Activated T-helper 1 cell treated with anti-CD3 and anti-CD28 coated beads, Interleukin-12 subunit alpha, Interleukin-12 subunit beta, Interleukin-2, Interleukin-4 antibody, amounts not matched to agents 30 ng/mL and 10 ng/mL and 1 ng/mL, durations not matched to agents 14 hours and 24 hours and 36 hours (primary cell): ENCODE results near the gene RNASE13. TPM values are rescaled to one million over a fixed set of nuclear protein-coding genes. Genes with fewer than 3 reads are reported as not detected.

Experiments used
- DNase-seq: peaks from one replicate; pipeline ENCODE4 v3.0.0; 2021; ENCODE audit warnings: low spot score
- H3K27ac Mint-ChIP-seq: one replicate; pipeline ENCODE4 v1.8.0; 2021; ENCODE audit warnings: mild to moderate bottlenecking, mixed read lengths
- H3K27me3 Mint-ChIP-seq: one replicate; pipeline ENCODE4 v1.8.0; 2022; ENCODE audit warnings: mild to moderate bottlenecking, moderate library complexity, mixed read lengths; ENCODE audit not compliant: insufficient read depth
- H3K36me3 Mint-ChIP-seq: one replicate; pipeline ENCODE4 v1.8.0; 2021; ENCODE audit warnings: low read depth, mixed read lengths
- H3K4me1 Mint-ChIP-seq: one replicate; pipeline ENCODE4 v1.8.0; 2021; ENCODE audit warnings: low read depth, mixed read lengths
- H3K4me3 Mint-ChIP-seq: one replicate; pipeline ENCODE4 v1.8.0; 2021; ENCODE audit warnings: mild to moderate bottlenecking, moderate library complexity, mixed read lengths
- H3K9me3 Mint-ChIP-seq: one replicate; pipeline ENCODE4 v1.8.0; 2021; ENCODE audit warnings: mixed read lengths
- intact Hi-C: fragments of 100-400 bp; cut with micrococcal nuclease; formaldehyde crosslinking; loops from one replicate; pipeline ENCODE4 v1.15.1; 2024
- total RNA-seq: library from RNA; stranded (reverse); gene quantifications from 2 replicates; pipeline ENCODE4 v1.2.3, GENCODE V29; 2022

RNASE13 gene
- total RNA-seq, 1 donor from 2014 or later: not detected

- no peak for DNase-seq
- Mint-ChIP-seq H3K36me3 (no peaks in the 10 kb centered on the region), H3K27ac (no peak overlapping the region), H3K4me1 (peaks cover 32% of the 10 kb centered on the region), H3K9me3 (no peaks in the 10 kb centered on the region), H3K4me3 (peak overlapping the region; percentile 70), H3K27me3 (peaks cover 63% of the 10 kb centered on the region)
- intact Hi-C loops: no loop called here
Measured at GRCh38 chr14:21071225-21072030, 36.8 kb upstream of the RNASE13 start.

GRCh38 chr14:21070610-21071224, 36.1 kb upstream of the RNASE13 start:
- Mint-ChIP-seq H3K4me1 (peaks cover 32% of the 10 kb centered on the region), H3K36me3 (no peaks in the 10 kb centered on the region), H3K27me3 (peaks cover 66% of the 10 kb centered on the region), H3K9me3 (no peaks in the 10 kb centered on the region), H3K4me3 (peak overlapping the region; percentile 70), H3K27ac (no peak overlapping the region)
- no peak for DNase-seq
- intact Hi-C loops: no loop called here

- intact Hi-C loops: no loop called here
- Mint-ChIP-seq H3K4me1 (peaks cover 32% of the 10 kb centered on the region), H3K27me3 (peaks cover 70% of the 10 kb centered on the region), H3K4me3 (peak within 1 kb of the TSS; percentile 70), H3K27ac (no peak within 1 kb of the TSS), H3K36me3 (no peaks in the 10 kb centered on the region), H3K9me3 (no peaks in the 10 kb centered on the region)
- no peak for DNase-seq
Measured at GRCh38 chr14:21070083-21070609, 35.5 kb upstream of the RNASE13 start, which contains the start of gene ARHGEF40. ARHGEF40 (plus strand) TSS chr14:21070304; CDS start chr14:21070397, 93 bp downstream.

GRCh38 chr14:21069388-21070082, 34.9 kb upstream of the RNASE13 start:
- Mint-ChIP-seq H3K36me3 (no peaks in the 10 kb centered on the region), H3K4me3 (peak overlapping the region; percentile 70), H3K27me3 (peaks cover 70% of the 10 kb centered on the region), H3K27ac (no peak overlapping the region), H3K4me1 (peaks cover 32% of the 10 kb centered on the region), H3K9me3 (no peaks in the 10 kb centered on the region)
- intact Hi-C loops: no loop called here
- DNase-seq: no peak

- Mint-ChIP-seq H3K9me3 (no peaks in the 10 kb centered on the region), H3K4me3 (peak overlapping the region; percentile 70), H3K27ac (peak overlapping the region; percentile 29), H3K36me3 (no peaks in the 10 kb centered on the region), H3K4me1 (peaks cover 32% of the 10 kb centered on the region), H3K27me3 (peaks cover 70% of the 10 kb centered on the region)
- intact Hi-C loops: loop anchor here (1.0 kb wide), 2 partner anchors 19 to 39 kb away; no protein-coding TSS in a partner anchor
- DNase-seq: no peak
Measured at GRCh38 chr14:21068521-21069387, 34.1 kb upstream of the RNASE13 start.

- H3K27me3 Mint-ChIP-seq: peaks cover 71% of the 10 kb centered on the region
- H3K27ac Mint-ChIP-seq: no peak overlapping the region
- no peak overlapping the region for H3K4me3 Mint-ChIP-seq
- intact Hi-C loops: loop anchor here (1.0 kb wide), 1 partner anchor 25 kb away; no protein-coding TSS in a partner anchor
- H3K4me1 Mint-ChIP-seq: peaks cover 25% of the 10 kb centered on the region
- no peaks in the 10 kb centered on the region for H3K9me3 Mint-ChIP-seq
- no peak for DNase-seq
- H3K36me3 Mint-ChIP-seq: no peaks in the 10 kb centered on the region
Measured at GRCh38 chr14:21066882-21067502, 32.4 kb upstream of the RNASE13 start.

GRCh38 chr14:21063479-21063878, 28.9 kb upstream of the RNASE13 start:
- H3K27me3 Mint-ChIP-seq: peaks cover 57% of the 10 kb centered on the region
- peaks cover 2% of the 10 kb centered on the region for H3K4me1 Mint-ChIP-seq
- no peaks in the 10 kb centered on the region for H3K9me3 Mint-ChIP-seq
- DNase-seq: no peak
- H3K27ac Mint-ChIP-seq: no peak overlapping the region
- intact Hi-C loops: no loop called here
- H3K4me3 Mint-ChIP-seq: no peak overlapping the region
- H3K36me3 Mint-ChIP-seq: no peaks in the 10 kb centered on the region

- H3K27me3 Mint-ChIP-seq: peaks cover 43% of the 10 kb centered on the region
- H3K36me3 Mint-ChIP-seq: no peaks in the 10 kb centered on the region
- intact Hi-C loops: no loop called here
- H3K27ac Mint-ChIP-seq: no peak overlapping the region
- no peaks in the 10 kb centered on the region for H3K9me3 Mint-ChIP-seq
- no peak overlapping the region for H3K4me3 Mint-ChIP-seq
- DNase-seq: no peak
- H3K4me1 Mint-ChIP-seq: no peaks in the 10 kb centered on the region
Measured at GRCh38 chr14:21061347-21061668, 26.7 kb upstream of the RNASE13 start.

- H3K9me3 Mint-ChIP-seq: no peaks in the 10 kb centered on the region
- H3K4me1 Mint-ChIP-seq: no peaks in the 10 kb centered on the region
- intact Hi-C loops: no loop called here
- H3K27me3 Mint-ChIP-seq: peaks cover 40% of the 10 kb centered on the region
- no peak overlapping the region for H3K4me3 Mint-ChIP-seq
- H3K27ac Mint-ChIP-seq: no peak overlapping the region
- no peaks in the 10 kb centered on the region for H3K36me3 Mint-ChIP-seq
- no peak for DNase-seq
Measured at GRCh38 chr14:21060614-21061346, 26.2 kb upstream of the RNASE13 start.

GRCh38 chr14:21059842-21060613, 25.4 kb upstream of the RNASE13 start:
- H3K4me3 Mint-ChIP-seq: no peak overlapping the region
- no peaks in the 10 kb centered on the region for H3K9me3 Mint-ChIP-seq
- no peaks in the 10 kb centered on the region for H3K4me1 Mint-ChIP-seq
- H3K36me3 Mint-ChIP-seq: no peaks in the 10 kb centered on the region
- DNase-seq: no peak
- H3K27ac Mint-ChIP-seq: no peak overlapping the region
- intact Hi-C loops: no loop called here
- H3K27me3 Mint-ChIP-seq: peaks cover 35% of the 10 kb centered on the region

GRCh38 chr14:21058903-21059302, 24.3 kb upstream of the RNASE13 start:
- intact Hi-C loops: no loop called here
- no peaks in the 10 kb centered on the region for H3K36me3 Mint-ChIP-seq
- H3K27ac Mint-ChIP-seq: no peak overlapping the region
- H3K9me3 Mint-ChIP-seq: no peaks in the 10 kb centered on the region
- H3K4me3 Mint-ChIP-seq: no peak overlapping the region
- no peaks in the 10 kb centered on the region for H3K4me1 Mint-ChIP-seq
- H3K27me3 Mint-ChIP-seq: peaks cover 37% of the 10 kb centered on the region
- no peak for DNase-seq
